ENCODE data around the gene WDR46. TPM values are rescaled to one million over a fixed set of nuclear protein-coding genes. Genes with fewer than 3 reads are reported as not detected.

WDR46 gene
- total and polyA plus RNA-seq, 2 of the 13 experiments (the other 11 are each of a cell fraction or from before 2014, with no cell fraction given) = 47.4 to 105 TPM

DNA sequence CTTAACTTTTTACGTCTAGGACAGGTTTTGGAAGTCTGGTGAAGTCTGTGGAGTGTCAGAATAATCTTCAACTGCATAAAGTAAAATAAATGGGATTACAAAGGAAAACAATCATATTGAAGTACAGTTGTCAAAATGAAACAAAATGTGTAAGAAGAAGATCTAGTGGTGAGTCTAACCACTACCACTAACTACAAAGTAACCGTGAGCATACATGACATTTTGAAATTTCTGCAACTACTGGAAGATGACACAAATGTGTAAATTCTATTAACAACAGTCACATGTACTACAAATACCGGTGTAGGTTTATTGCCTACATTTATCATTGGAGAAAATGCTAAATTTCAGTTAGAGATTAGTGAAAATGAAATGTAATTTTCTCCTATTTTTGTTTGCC is 47.1 kb downstream of the WDR46 start:
- FAIRE-seq (no peak), DNase-seq (ENCODE audit: low spot score) (no peak), ATAC-seq (no peak)
- no peak overlapping the region for H3K4me2 ChIP-seq (ENCODE audit: low read depth, low read length)
- intact Hi-C loops (cut with micrococcal nuclease; ENCODE audit: unreplicated experiment) (no loop called here), in situ Hi-C loops (cut with HindIII; ENCODE audit: extremely low pct_ligation_motif_present, low pct_unique_long_range_greater_than_20kb) (no loop called here)
- no peak overlapping the region for H3K4me3 ChIP-seq (replicated peaks in 1 of 3; ENCODE audit: insufficient read depth in 1 of 3, low read depth in 2 of 3, low read length in 3 of 3)
- no peak overlapping the region for H3K9ac ChIP-seq (ENCODE audit: insufficient read depth, low read depth, low read length)
- H3K27ac ChIP-seq (ENCODE audit: extremely low read length, insufficient read depth, low read length) = no peak overlapping the region
- no peaks in the 10 kb centered on the region for H3K4me1 ChIP-seq (ENCODE audit: insufficient read depth, low read length)
- no peaks in the 10 kb centered on the region for H3K9me3 ChIP-seq (ENCODE audit: low read length)
- H3K36me3 ChIP-seq (replicated peaks in 1 of 2; ENCODE audit: control insufficient read depth in 1 of 2, insufficient read depth in 2 of 2, low read length in 2 of 2) = no peaks in the 10 kb centered on the region
- BruUV-seq (replicated peaks) = no TSS peak
- H2AFZ ChIP-seq (ENCODE audit: low read length) = no peak overlapping the region
- TF ChIP-seq ZNF510 (CRISPR knock-in tag; IDR thresholded peaks at IDR 0.05; ENCODE audit: low read depth) = no peak
- TF ChIP-seq, protein P1, sequence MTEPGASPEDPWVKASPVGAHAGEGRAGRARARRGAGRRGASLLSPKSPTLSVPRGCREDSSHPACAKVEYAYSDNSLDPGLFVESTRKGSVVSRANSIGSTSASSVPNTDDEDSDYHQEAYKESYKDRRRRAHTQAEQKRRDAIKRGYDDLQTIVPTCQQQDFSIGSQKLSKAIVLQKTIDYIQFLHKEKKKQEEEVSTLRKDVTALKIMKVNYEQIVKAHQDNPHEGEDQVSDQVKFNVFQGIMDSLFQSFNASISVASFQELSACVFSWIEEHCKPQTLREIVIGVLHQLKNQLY (CRISPR knock-in tag; IDR thresholded peaks at IDR 0.05) = no peak
- ChIA-PET CTCF (ENCODE audit: low intra/inter-chr PET ratio, low total read pairs) (no interaction called here), POLR2A (no interaction called here)
- no peaks in the 10 kb centered on the region for H4K20me1 ChIP-seq (ENCODE audit: insufficient read depth, low read length)
- WGBS (ENCODE audit: low lambda C conversion rate) = 16% methylated on average over 3 of the region's 3 CpGs
- peaks cover 0 to 30% of the 10 kb centered on the region in 2 experiments; a peak in 4 of 5 replicates for H3K27me3 ChIP-seq (ENCODE audit: control insufficient read depth in 1 of 2, insufficient read depth in 2 of 2, low read length in 2 of 2)
- no peaks in the 10 kb centered on the region for H3K79me2 ChIP-seq (ENCODE audit: insufficient read depth, low read length)

DNA sequence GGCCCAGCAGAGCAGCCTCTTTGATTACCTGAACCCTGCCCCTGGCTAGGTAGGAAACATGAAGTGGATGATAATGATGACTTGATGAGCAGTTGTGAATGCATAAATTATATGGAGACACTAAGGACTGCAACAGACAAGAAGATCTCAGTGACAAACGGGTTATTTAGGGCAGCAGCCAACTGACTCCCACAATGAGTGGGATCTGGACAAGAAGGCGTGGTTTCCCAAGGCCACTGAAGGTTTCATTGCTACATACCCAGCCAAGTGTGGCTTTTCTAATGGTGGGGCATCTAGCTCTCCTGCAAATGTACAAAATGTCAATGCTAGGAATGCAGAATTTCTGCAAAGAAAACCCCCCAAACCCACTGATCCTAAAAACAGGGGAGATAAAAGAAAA is 51.3 kb downstream of the WDR46 start:
- DNase-seq (ENCODE audit: low spot score) = no peak
- in situ Hi-C loops (cut with HindIII; ENCODE audit: extremely low pct_ligation_motif_present, low pct_unique_long_range_greater_than_20kb) = no loop called here

More for the DNA sequence above, 51.3 kb downstream of the WDR46 start:
- Histone ChIP-seq H4K20me1 (ENCODE audit: insufficient read depth, low read length) (no peaks in the 10 kb centered on the region), H2AFZ (ENCODE audit: low read length) (no peak overlapping the region), H3K36me3 (replicated peaks in 1 of 2; ENCODE audit: control insufficient read depth in 1 of 2, insufficient read depth in 2 of 2, low read length in 2 of 2) (no peaks in the 10 kb centered on the region), H3K27ac (ENCODE audit: extremely low read length, insufficient read depth, low read length) (no peak overlapping the region), H3K4me2 (ENCODE audit: low read depth, low read length) (no peak overlapping the region), H3K27me3 (ENCODE audit: control insufficient read depth in 1 of 2, insufficient read depth in 2 of 2, low read length in 2 of 2) (peaks cover 2 to 44% of the 10 kb centered on the region in 2 experiments; a peak in 4 of 5 replicates), H3K9ac (ENCODE audit: insufficient read depth, low read depth, low read length) (no peak overlapping the region), H3K4me1 (ENCODE audit: insufficient read depth, low read length) (no peaks in the 10 kb centered on the region), H3K4me3 (replicated peaks in 1 of 3; ENCODE audit: insufficient read depth in 1 of 3, low read depth in 2 of 3, low read length in 3 of 3) (no peak overlapping the region), H3K9me3 (ENCODE audit: low read length) (no peaks in the 10 kb centered on the region), H3K79me2 (ENCODE audit: insufficient read depth, low read length) (no peaks in the 10 kb centered on the region)
- ATAC-seq (no peak), FAIRE-seq (no peak)
- intact Hi-C loops (cut with micrococcal nuclease; ENCODE audit: unreplicated experiment) = no loop called here
- TF ChIP-seq CEBPB (IDR thresholded peaks at IDR 0.05; ENCODE audit: borderline replicate concordance, low read depth, low read length) (peak; percentile 17; the same call in 1 of the 2 replicates), SRF (IDR thresholded peaks at IDR 0.05; ENCODE audit: low read depth, low read length) (no peak), ZSCAN9 (CRISPR knock-in tag; IDR thresholded peaks at IDR 0.05; ENCODE audit: borderline replicate concordance) (no peak)
- no TSS peak for BruUV-seq (replicated peaks)
- CTCF ChIA-PET (ENCODE audit: low intra/inter-chr PET ratio, low total read pairs) = no interaction called here
- POLR2A ChIA-PET = interaction anchor here (0.8 to 3.4 kb wide), 2 partner anchors 11 to 29 kb away, joined by 3 to 16 read pairs; partner anchors contain the start of gene RING1
- 15% methylated on average over 2 of the region's 2 CpGs for WGBS (ENCODE audit: low lambda C conversion rate)
